IMR-90 (cell line): ENCODE results near the gene AAGAB. TPM values are rescaled to one million over a fixed set of nuclear protein-coding genes. Genes with fewer than 3 reads are reported as not detected.

Experiments
- ATAC-seq: fragments of 200-7000 bp; cut with Tn5 transposase; 2 replicates; pipeline ENCODE4 v1.9.1; 2020; ENCODE audit warnings: low read depth, mild to moderate bottlenecking, moderate library complexity
- BruUV-seq: library from RNA; stranded (reverse); fragments of 400-500 nt; replicated peaks from 2 replicates; lab custom pipeline; 2021; lab: Mats Ljungman, UMichigan
- CTCF ChIA-PET: fragments of 300-600 bp; formaldehyde crosslinking; extraction: SDS; loops from one replicate; lab custom pipeline; 2021; ENCODE audit warnings: antibody characterized with exemption; lab: Yijun Ruan, JAX
- POLR2A ChIA-PET: fragments of 300-600 bp; sonication (Branson Sonifier 250); formaldehyde crosslinking; loops from one replicate; lab custom pipeline; 2022; ENCODE audit warnings: antibody characterized with exemption; ENCODE audit not compliant: unreplicated experiment; lab: Charles Lee
- DNase-seq: peaks from one replicate; pipeline ENCODE4 v3.0.0; 2013
- H2AFZ ChIP-seq: replicated peaks from 2 replicates; pipeline ENCODE3; 2013; ENCODE audit warnings: low read length, mild to moderate bottlenecking; ENCODE audit not compliant: poor library complexity
- H2AK5ac ChIP-seq: 2 replicates; pipeline ENCODE4 v1.6.1; 2013; ENCODE audit warnings: low read depth, low read length, inconsistent platforms
- H2AK9ac ChIP-seq: replicated peaks from 2 replicates; pipeline ENCODE3; 2013; ENCODE audit warnings: mild to moderate bottlenecking, low read depth, low read length, moderate library complexity; ENCODE audit not compliant: poor library complexity
- H2BK120ac ChIP-seq: 2 replicates; pipeline ENCODE4 v1.6.1; 2013; ENCODE audit warnings: low read depth, low read length, inconsistent platforms
- H2BK15ac ChIP-seq: 3 replicates; pipeline ENCODE4 v1.6.1; 2013; ENCODE audit warnings: low read depth, low read length, inconsistent platforms
- H2BK20ac ChIP-seq: 2 replicates; pipeline ENCODE4 v1.6.1; 2013; ENCODE audit warnings: low read depth, mild to moderate bottlenecking, inconsistent platforms, low read length, moderate library complexity
- H2BK5ac ChIP-seq: 2 replicates; pipeline ENCODE4 v1.6.1; 2013; ENCODE audit warnings: mild to moderate bottlenecking, low read depth, low read length, inconsistent platforms; ENCODE audit not compliant: poor library complexity, severe bottlenecking
- H3K14ac ChIP-seq: replicated peaks from 2 replicates; pipeline ENCODE4 v1.6.1; 2013; ENCODE audit warnings: low read depth, low read length, inconsistent platforms
- H3K18ac ChIP-seq: 2 replicates; pipeline ENCODE4 v1.6.1; 2013; ENCODE audit warnings: low read depth, low read length, control low read depth
- H3K23ac ChIP-seq: 2 replicates; pipeline ENCODE4 v1.6.1; 2013; ENCODE audit warnings: low read depth, low read length, inconsistent platforms
- H3K27ac ChIP-seq: 2 replicates; pipeline ENCODE4 v1.5.1; 2013; ENCODE audit warnings: mild to moderate bottlenecking, control low read depth, low read length; ENCODE audit not compliant: insufficient read depth
- H3K27me3 ChIP-seq: 2 replicates; pipeline ENCODE4 v1.6.1; 2013; ENCODE audit warnings: low read length; ENCODE audit not compliant: control insufficient read depth, insufficient read depth
- H3K36me3 ChIP-seq: 2 replicates; pipeline ENCODE4 v1.6.1; 2013; ENCODE audit warnings: low read length, mixed read lengths; ENCODE audit not compliant: control insufficient read depth, insufficient read depth
- H3K4ac ChIP-seq: 2 replicates; pipeline ENCODE4 v1.6.1; 2013; ENCODE audit warnings: low read depth, low read length, inconsistent platforms
- H3K4me1 ChIP-seq: 2 replicates; pipeline ENCODE4 v1.6.1; 2013; ENCODE audit warnings: low read length, mixed read lengths; ENCODE audit not compliant: control insufficient read depth, insufficient read depth
- H3K4me2 ChIP-seq: 2 replicates; pipeline ENCODE4 v1.6.1; 2013; ENCODE audit warnings: low read depth, mild to moderate bottlenecking, control low read depth, low read length, moderate library complexity
- H3K4me3 ChIP-seq: 2 replicates; pipeline ENCODE4 v1.5.1; 2013; ENCODE audit warnings: low read depth, mild to moderate bottlenecking, control low read depth, low read length, moderate library complexity; ENCODE audit not compliant: insufficient read depth
- H3K56ac ChIP-seq: 2 replicates; pipeline ENCODE4 v1.6.1; 2013; ENCODE audit warnings: low read length, inconsistent platforms; ENCODE audit not compliant: insufficient read depth; ENCODE audit errors: extremely low read depth
- H3K79me1 ChIP-seq, 2 experiments: 2 replicates each; pipeline ENCODE4 v1.6.1; 2013; ENCODE audit warnings: low read length in 2 of 2, inconsistent platforms in 1 of 2, low read depth in 1 of 2
- H3K9ac ChIP-seq: 2 replicates; pipeline ENCODE4 v1.6.1; 2013; ENCODE audit warnings: low read depth, low read length, control low read depth
- H3K9me1 ChIP-seq: 2 replicates; pipeline ENCODE4 v1.6.1; 2013; ENCODE audit warnings: low read length, inconsistent platforms; ENCODE audit not compliant: insufficient read depth
- H3K9me3 ChIP-seq: 2 replicates; pipeline ENCODE4 v1.6.1; 2013; ENCODE audit warnings: low read length; ENCODE audit not compliant: control insufficient read depth, insufficient read depth
- H4K20me1 ChIP-seq: 2 replicates; pipeline ENCODE4 v1.6.1; 2013; ENCODE audit warnings: low read length, inconsistent platforms; ENCODE audit not compliant: insufficient read depth
- H4K5ac ChIP-seq: 2 replicates; pipeline ENCODE4 v1.6.1; 2013; ENCODE audit warnings: mild to moderate bottlenecking, low read depth, low read length, control low read depth
- H4K8ac ChIP-seq, 2 experiments: 2 replicates each; pipeline ENCODE4 v1.6.1; 2013; ENCODE audit warnings: low read depth in 2 of 2, low read length in 2 of 2, control low read depth in 1 of 2, inconsistent platforms in 1 of 2
- H4K91ac ChIP-seq: 2 replicates; pipeline ENCODE4 v1.6.1; 2013; ENCODE audit warnings: low read depth, low read length, inconsistent platforms; ENCODE audit not compliant: insufficient read depth
- POLR2A ChIP-seq: IDR thresholded peaks from 2 replicates; pipeline ENCODE4 v1.6.1; 2012; ENCODE audit warnings: mild to moderate bottlenecking, low read depth, low read length
- WGBS, 2 experiments: methylation state at CpG; one replicate each; pipeline versions ENCODE4 v1.1.5 to v1.1.7; 2013; ENCODE audit warnings: missing lambda C conversion rate in 2 of 2; ENCODE audit not compliant: insufficient read length in 1 of 2; ENCODE audit errors: extremely low coverage in 2 of 2; 5-methylcytosine and 5-hydroxymethylcytosine counted together
- dilution Hi-C: fragments of 300-500 bp; cut with HindIII; formaldehyde crosslinking; loops from one replicate; pipeline ENCODE4 v1.14.3; 2018; ENCODE audit warnings: low sequenced_read_pairs; ENCODE audit not compliant: unreplicated experiment
- in situ Hi-C: fragments of 300-500 bp; cut with MboI; formaldehyde crosslinking; loops from 3 replicates; pipeline ENCODE4 v1.14.3; 2019; ENCODE audit warnings: low sequenced_read_pairs, inconsistent platforms, mixed read lengths
- intact Hi-C: fragments of 100-400 bp; cut with micrococcal nuclease; formaldehyde crosslinking; loops from 2 replicates; pipeline ENCODE4 v1.10.0; 2022
- polyA plus RNA-seq, 3 experiments: library from polyadenylated mRNA; depleted of rRNA; stranded (reverse); fragments of >200 nt; gene quantifications; 2 replicates each; pipeline ENCODE4 v1.2.3, GENCODE V29; 2012; ENCODE audit warnings: low replicate concordance in 1 of 3
- total RNA-seq: library from RNA; depleted of rRNA; stranded (reverse); fragments of >200 nt; gene quantifications from 2 replicates; pipeline ENCODE4 v1.2.3, GENCODE V29; 2012

The AAGAB gene
- total and polyA plus RNA-seq, 2 of the 4 experiments (the other 2 are of a cell fraction) = 26.1 to 69.7 TPM

- H4K8ac ChIP-seq = peak overlapping the region; percentile 55 to 68; a peak in 3 of 4 replicates
- H3K9me3 ChIP-seq = no peaks in the 10 kb centered on the region
- peak overlapping the region; percentile 46 for H4K5ac ChIP-seq
- H2BK120ac ChIP-seq = peak overlapping the region; percentile 53; the same call in 1 of the 2 replicates
- no peak overlapping the region for H3K4me2 ChIP-seq
- H3K27ac ChIP-seq = peak overlapping the region; percentile 72; the same call in 1 of the 2 replicates
- H3K9ac ChIP-seq = no peak overlapping the region
- H2BK5ac ChIP-seq = peak overlapping the region; percentile 68
- H3K27me3 ChIP-seq = no peaks in the 10 kb centered on the region
- peak overlapping the region; percentile 75 for H3K14ac ChIP-seq
- BruUV-seq = no TSS peak
- H3K4ac ChIP-seq = peak overlapping the region; percentile 84
- peak overlapping the region; percentile 42; the same call in 1 of the 2 replicates for H3K18ac ChIP-seq
- peaks cover 63% of the 10 kb centered on the region for H3K9me1 ChIP-seq
- H2BK20ac ChIP-seq = 0 out of 2 replicates have a peak overlapping the region, but pooled peaks have one; percentile 20
- H2AFZ ChIP-seq = no peak overlapping the region
- peaks cover 12% of the 10 kb centered on the region for H4K20me1 ChIP-seq
- dilution Hi-C loops = no loop called here
- H3K79me1 ChIP-seq = peaks cover 69 to 97% of the 10 kb centered on the region in 2 experiments
- intact Hi-C loops = no loop called here
- in situ Hi-C loops = no loop called here
- CTCF ChIA-PET = no interaction called here
- H4K91ac ChIP-seq = peak overlapping the region; percentile 66
- no peak for ATAC-seq
- POLR2A ChIA-PET = no interaction called here
- H2AK5ac ChIP-seq = peak overlapping the region; percentile 75
- peaks cover 80% of the 10 kb centered on the region for H3K36me3 ChIP-seq
- peak overlapping the region; percentile 19; the same call in 1 of the 2 replicates for H3K56ac ChIP-seq
- H3K4me1 ChIP-seq = peaks cover 69% of the 10 kb centered on the region
- H3K23ac ChIP-seq = peak overlapping the region; percentile 47; the same call in 1 of the 2 replicates
- 0 out of 3 replicates have a peak overlapping the region, but pooled peaks have one; percentile 77 for H2BK15ac ChIP-seq
- peak overlapping the region; percentile 47 for H2AK9ac ChIP-seq
- WGBS, 2 experiments = 88% methylated on average over 6 of the region's 8 CpGs; no CpG with 5 or more reads in 1 of the 2 experiments
- H3K4me3 ChIP-seq = no peak overlapping the region
- no peak for TF ChIP-seq POLR2A
- DNase-seq = no peak
Observed at GRCh38 chr15:67173005-67173404, 81.5 kb downstream of the AAGAB start.
